Measurements from ENCODE around the gene FCHO2.
"Not testable (repeated sequence)": the region's sequence is repeated elsewhere in the genome, so short reads cannot be mapped to it uniquely, and the experiment has no call there.

FCHO2 gene

GRCh38 chr5:72994578-72994977 is 38.7 kb downstream of the FCHO2 start:
- no peak for DNase-seq (ENCODE audit: low spot score)
- TF ChIP-seq CTCF (IDR thresholded peaks at IDR 0.05): no peak
- H3K27ac ChIP-seq: no peak overlapping the region
- no peak overlapping the region for H3K4me3 ChIP-seq

- DNase-seq (ENCODE audit: low spot score): no peak
- no peak for TF ChIP-seq CTCF (IDR thresholded peaks at IDR 0.05)
- H3K4me3 ChIP-seq: no peak overlapping the region
- H3K27ac ChIP-seq: no peak overlapping the region
Measured at GRCh38 chr5:72996632-72997031, 40.8 kb downstream of the FCHO2 start.

- Histone ChIP-seq H3K27ac (no peak overlapping the region), H3K4me3 (no peak overlapping the region)
- no peak for TF ChIP-seq CTCF (IDR thresholded peaks at IDR 0.05)
- DNase-seq (ENCODE audit: low spot score): no peak
Measured at GRCh38 chr5:72999916-73000315, 44.1 kb downstream of the FCHO2 start.

GRCh38 chr5:73005886-73006285 is 50.0 kb downstream of the FCHO2 start:
- DNase-seq (ENCODE audit: low spot score): no peak
- no peak overlapping the region for H3K27ac ChIP-seq
- TF ChIP-seq CTCF (IDR thresholded peaks at IDR 0.05): no peak
- H3K4me3 ChIP-seq: no peak overlapping the region

- no peak overlapping the region for H3K4me3 ChIP-seq
- no peak for TF ChIP-seq CTCF (IDR thresholded peaks at IDR 0.05)
- no peak for DNase-seq (ENCODE audit: low spot score)
- no peak overlapping the region for H3K27ac ChIP-seq
Measured at GRCh38 chr5:73007051-73007450, 51.2 kb downstream of the FCHO2 start.

GRCh38 chr5:73008831-73009230 is 53.0 kb downstream of the FCHO2 start:
- no peak for TF ChIP-seq CTCF (IDR thresholded peaks at IDR 0.05)
- H3K4me3 ChIP-seq: no peak overlapping the region
- H3K27ac ChIP-seq: no peak overlapping the region
- no peak for DNase-seq (ENCODE audit: low spot score)

- H3K27ac ChIP-seq; DNase-seq (ENCODE audit: low spot score); H3K4me3 ChIP-seq: not testable (repeated sequence)
Measured at GRCh38 chr5:73011612-73012011, 55.8 kb downstream of the FCHO2 start.

- DNase-seq (ENCODE audit: low spot score): no peak
- no peak for TF ChIP-seq CTCF (IDR thresholded peaks at IDR 0.05)
- Histone ChIP-seq H3K27ac (no peak overlapping the region), H3K4me3 (no peak overlapping the region)
Measured at GRCh38 chr5:73018892-73019291, 63.1 kb downstream of the FCHO2 start.
